A549 treated with CpdA at 1 μM for 4 hours (cell line): ENCODE data around the gene OR4K2. TPM values are rescaled to one million over a fixed set of nuclear protein-coding genes. Genes with fewer than 3 reads are reported as not detected.

ENCODE experiments used
- total RNA-seq: library from RNA; stranded (reverse); fragments of 200-300 nt; extraction: Qiagen RNA extraction; gene quantifications from 5 replicates; pipeline ENCODE4 v1.2.3, GENCODE V29; 2022; ENCODE audit warnings: low read depth

The OR4K2 gene, protein sequence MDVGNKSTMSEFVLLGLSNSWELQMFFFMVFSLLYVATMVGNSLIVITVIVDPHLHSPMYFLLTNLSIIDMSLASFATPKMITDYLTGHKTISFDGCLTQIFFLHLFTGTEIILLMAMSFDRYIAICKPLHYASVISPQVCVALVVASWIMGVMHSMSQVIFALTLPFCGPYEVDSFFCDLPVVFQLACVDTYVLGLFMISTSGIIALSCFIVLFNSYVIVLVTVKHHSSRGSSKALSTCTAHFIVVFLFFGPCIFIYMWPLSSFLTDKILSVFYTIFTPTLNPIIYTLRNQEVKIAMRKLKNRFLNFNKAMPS
- not detected in 5 replicates for total RNA-seq

DNA sequence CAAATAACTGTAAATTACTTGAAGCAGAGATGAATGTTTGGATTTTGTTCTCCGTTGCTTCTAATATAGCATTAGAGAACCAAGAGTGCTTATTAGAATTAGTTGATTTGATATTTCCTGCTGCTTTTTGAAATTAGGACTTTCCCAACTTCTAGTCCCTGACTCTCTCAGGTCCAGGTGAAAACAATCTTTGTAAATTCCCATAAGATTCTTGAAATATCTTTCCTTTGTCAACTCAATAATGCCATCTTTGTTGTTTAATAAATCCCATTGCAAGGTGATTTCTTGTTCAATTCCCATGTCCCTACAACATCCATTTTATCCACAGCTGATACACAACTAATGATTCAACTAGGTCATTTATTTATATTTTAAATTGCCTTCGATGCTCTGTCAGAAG, at the start of gene OR4K2:
Gene OR4K2, plus strand, starts transcription at position 301 of the 400 bp plus-strand sequence. CDS start 1,126 bp downstream, outside the sequence.

DNA sequence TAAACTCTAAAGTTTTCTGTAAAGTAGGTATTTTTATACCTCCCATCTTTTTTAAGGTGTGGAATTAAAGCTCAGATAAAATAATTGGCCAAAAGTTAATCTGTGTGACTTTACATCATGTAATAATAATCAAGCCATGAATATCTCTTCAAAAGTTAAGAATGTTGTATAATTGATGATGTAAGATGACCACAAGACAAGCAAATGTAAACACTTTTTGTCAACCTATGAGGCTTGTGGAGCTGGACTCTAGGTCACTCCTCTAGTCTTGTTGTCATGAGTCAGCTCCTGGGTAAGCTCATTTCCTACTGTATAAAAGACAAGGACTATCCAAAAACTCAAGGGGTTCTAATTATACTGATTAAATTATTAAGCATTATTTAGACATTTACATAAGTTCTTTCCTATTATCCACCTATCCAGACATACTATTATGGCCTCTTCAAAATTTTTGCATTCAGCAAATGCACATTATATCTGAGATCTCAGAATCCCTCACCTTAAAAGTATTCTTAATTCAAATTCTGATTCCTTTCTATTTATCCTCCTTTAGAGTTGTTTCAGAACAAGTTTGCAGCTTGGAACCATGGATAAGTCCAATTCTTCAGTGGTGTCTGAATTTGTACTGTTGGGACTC, 45.2 kb downstream of the OR4K2 start, which contains the start of gene OR4K5:
Gene OR4K5, plus strand, starts transcription at position 587 of the 637 bp plus-strand sequence. Its CDS starts 0 bp downstream, at position 587.

DNA sequence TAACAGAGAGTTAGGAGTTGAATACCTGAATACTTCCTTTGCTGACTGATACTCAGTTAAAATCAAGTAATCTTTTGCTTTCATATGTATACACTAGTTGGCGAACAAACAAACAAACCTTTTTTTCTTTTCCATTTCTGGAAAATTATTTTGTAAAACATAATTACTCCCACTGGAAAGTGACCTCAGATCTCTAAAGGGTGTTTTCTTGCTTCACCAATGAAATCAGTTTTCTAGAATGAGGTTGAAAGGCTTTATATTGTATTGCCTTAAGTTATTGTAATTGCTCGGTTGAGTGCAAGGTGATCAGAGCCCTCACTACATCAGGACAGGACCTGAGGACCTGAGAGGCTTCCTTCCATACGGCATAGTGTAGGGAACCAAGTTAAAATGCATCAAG, 55.7 kb downstream of the OR4K2 start, which contains the start of gene OR4K1:
Gene OR4K1, plus strand, starts transcription at position 301 of the 400 bp plus-strand sequence. CDS start 4,750 bp downstream, outside the sequence.

Other genes starting within 250 kb of the OR4K2 start
- not detected in 5 replicates for gene OR11H2, start 161.3 kb upstream of the OR4K2 start, total RNA-seq
- gene OR4Q3, start 131.6 kb upstream of the OR4K2 start, total RNA-seq, result not detected in 5 replicates
- gene OR4M1, start 101.6 kb upstream of the OR4K2 start, total RNA-seq, result not detected in 5 replicates
- gene OR4N2, start 71.4 kb upstream of the OR4K2 start, total RNA-seq, result not detected in 5 replicates
- gene OR4K5, start 45.5 kb downstream of the OR4K2 start, total RNA-seq, result not detected in 5 replicates
- gene OR4K1, start 55.8 kb downstream of the OR4K2 start, total RNA-seq, result not detected in 5 replicates
- gene OR4K15, start 100.4 kb downstream of the OR4K2 start, total RNA-seq, result not detected in 5 replicates
- not detected in 5 replicates for gene OR4Q2, start 127.0 kb downstream of the OR4K2 start, total RNA-seq
- gene OR4K14, start 144.2 kb downstream of the OR4K2 start, total RNA-seq, result not detected in 5 replicates
- not detected in 5 replicates for gene OR4K13, start 160.9 kb downstream of the OR4K2 start, total RNA-seq
- gene OR4L1, start 184.9 kb downstream of the OR4K2 start, total RNA-seq, result not detected in 5 replicates
- not detected in 5 replicates for gene OR4K17, start 235.6 kb downstream of the OR4K2 start, total RNA-seq